SU-DHL-6 (cell line): Measurements from ENCODE around the gene SVIL.

Source experiments
- EZH2phosphoT487 ChIP-seq: fragments of 200-600 bp; sonication (generic), shearing (Covaris generic); conservative IDR thresholded peaks from 2 replicates; pipeline ENCODE4 v1.6.1; 2018; ENCODE audit warnings: mild to moderate bottlenecking, antibody characterized with exemption, low read length, moderate library complexity, mixed read lengths
- TF ChIP-seq, protein P1 (sequence below): fragments of 200-600 bp; sonication (generic); IDR thresholded peaks from one replicate; pipeline ENCODE4 v1.5.1; 2017; ENCODE audit warnings: antibody characterized with exemption, mild to moderate bottlenecking, low read length, moderate library complexity; ENCODE audit not compliant: insufficient read depth, poor library complexity, severe bottlenecking

DNA sequence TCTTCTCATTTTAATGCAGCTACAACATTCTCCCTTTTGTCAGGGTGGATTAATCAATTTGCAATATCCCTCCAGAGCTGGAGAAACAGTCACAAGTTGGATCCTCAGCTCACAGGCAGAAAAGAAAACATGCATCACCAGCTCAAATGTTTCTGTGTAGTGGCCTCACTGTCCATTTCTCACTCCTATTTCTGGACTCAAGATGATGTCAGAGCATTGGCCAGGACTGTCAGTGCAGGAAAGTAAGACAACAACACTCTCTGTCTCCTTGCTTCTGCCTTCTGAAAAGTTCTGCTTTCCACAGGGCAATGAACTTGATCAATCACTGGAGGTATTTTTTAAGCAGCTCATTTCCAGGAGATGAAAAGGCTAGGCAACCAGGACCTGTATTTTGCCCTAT, 8.2 kb upstream of the SVIL start:
- no peak for TF ChIP-seq EZH2phosphoT487
- TF ChIP-seq, protein P1, sequence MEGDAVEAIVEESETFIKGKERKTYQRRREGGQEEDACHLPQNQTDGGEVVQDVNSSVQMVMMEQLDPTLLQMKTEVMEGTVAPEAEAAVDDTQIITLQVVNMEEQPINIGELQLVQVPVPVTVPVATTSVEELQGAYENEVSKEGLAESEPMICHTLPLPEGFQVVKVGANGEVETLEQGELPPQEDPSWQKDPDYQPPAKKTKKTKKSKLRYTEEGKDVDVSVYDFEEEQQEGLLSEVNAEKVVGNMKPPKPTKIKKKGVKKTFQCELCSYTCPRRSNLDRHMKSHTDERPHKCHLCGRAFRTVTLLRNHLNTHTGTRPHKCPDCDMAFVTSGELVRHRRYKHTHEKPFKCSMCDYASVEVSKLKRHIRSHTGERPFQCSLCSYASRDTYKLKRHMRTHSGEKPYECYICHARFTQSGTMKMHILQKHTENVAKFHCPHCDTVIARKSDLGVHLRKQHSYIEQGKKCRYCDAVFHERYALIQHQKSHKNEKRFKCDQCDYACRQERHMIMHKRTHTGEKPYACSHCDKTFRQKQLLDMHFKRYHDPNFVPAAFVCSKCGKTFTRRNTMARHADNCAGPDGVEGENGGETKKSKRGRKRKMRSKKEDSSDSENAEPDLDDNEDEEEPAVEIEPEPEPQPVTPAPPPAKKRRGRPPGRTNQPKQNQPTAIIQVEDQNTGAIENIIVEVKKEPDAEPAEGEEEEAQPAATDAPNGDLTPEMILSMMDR: no peak
